Spleen (tissue), 7 donors: ENCODE data around the gene SPATA45.

Experiments used
- POLR2A ChIP-seq, 3 donors: fragments of 450-650 bp; IDR thresholded peaks; one replicate each; pipeline ENCODE4 v1.5.1; 2017; ENCODE audit warnings: antibody characterized with exemption in 3 of 3, mild to moderate bottlenecking in 1 of 3
- POLR2AphosphoS5 ChIP-seq, 3 donors: sonication (generic); formaldehyde crosslinking; IDR thresholded peaks; one replicate each; pipeline ENCODE4 v1.5.1; 2017; ENCODE audit warnings: antibody characterized with exemption in 3 of 3
- TF ChIP-seq, protein P1 (sequence below), 11 experiments: fragments of 200-600 bp in 7 of 11; fragments of 450-650 bp in 4 of 11; sonication (generic) in 4 of 11; IDR thresholded peaks in 8 of 11; conservative IDR thresholded peaks in 3 of 11; 1 replicate in 7 of 11; 2 replicates in 4 of 11; pipeline versions ENCODE4 v1.4.0 to v1.8.0; 2016 to 2021; ENCODE audit warnings: antibody characterized with exemption in 11 of 11, inconsistent platforms in 4 of 11, mild to moderate bottlenecking in 1 of 11
- donor health status: DM: no; HTN: no; CAD: no; lungs with moderate emphysema.
- donor health status: DM: no; HTN: no; CAD: no.
- donor health status: DM: no; HTN: no; CAD: no.

DNA sequence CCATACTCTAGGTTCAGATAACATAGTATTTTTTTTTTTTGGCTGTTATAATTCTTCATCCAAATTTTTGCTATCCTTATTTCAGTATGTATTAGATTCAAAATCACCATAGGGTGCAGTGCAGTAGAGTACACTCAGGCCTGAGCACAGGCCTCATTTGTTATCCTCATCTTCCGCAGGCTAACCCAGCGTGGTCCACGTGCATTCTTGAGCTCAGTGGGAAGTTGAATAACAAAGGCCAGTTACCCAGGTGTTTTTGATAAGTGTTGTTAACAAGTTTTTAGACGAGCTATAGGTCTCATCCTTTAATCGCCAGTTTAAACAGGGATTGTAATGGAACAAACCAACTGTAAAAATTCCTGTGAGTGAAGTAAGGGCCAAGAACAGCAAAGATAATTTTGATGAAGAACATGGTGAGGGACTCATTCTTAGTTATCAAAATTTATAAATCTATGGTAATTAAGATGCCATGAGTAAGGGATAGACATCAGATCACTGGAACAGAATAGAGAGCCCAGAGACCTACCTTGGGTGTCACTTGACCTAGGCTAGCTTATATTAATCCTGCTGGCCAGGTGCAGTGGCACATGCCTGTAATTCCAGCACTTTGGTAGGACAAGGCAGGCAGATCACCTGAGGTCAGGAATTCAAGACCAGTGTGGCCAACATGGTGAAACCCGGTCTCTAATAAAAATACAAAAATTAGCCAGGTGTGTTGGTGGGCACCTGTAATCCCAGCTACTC, 32.7 kb upstream of the SPATA45 start:
- TF ChIP-seq, protein P1, sequence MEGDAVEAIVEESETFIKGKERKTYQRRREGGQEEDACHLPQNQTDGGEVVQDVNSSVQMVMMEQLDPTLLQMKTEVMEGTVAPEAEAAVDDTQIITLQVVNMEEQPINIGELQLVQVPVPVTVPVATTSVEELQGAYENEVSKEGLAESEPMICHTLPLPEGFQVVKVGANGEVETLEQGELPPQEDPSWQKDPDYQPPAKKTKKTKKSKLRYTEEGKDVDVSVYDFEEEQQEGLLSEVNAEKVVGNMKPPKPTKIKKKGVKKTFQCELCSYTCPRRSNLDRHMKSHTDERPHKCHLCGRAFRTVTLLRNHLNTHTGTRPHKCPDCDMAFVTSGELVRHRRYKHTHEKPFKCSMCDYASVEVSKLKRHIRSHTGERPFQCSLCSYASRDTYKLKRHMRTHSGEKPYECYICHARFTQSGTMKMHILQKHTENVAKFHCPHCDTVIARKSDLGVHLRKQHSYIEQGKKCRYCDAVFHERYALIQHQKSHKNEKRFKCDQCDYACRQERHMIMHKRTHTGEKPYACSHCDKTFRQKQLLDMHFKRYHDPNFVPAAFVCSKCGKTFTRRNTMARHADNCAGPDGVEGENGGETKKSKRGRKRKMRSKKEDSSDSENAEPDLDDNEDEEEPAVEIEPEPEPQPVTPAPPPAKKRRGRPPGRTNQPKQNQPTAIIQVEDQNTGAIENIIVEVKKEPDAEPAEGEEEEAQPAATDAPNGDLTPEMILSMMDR (IDR thresholded peaks at IDR 0.05 in 8 of 11, conservative IDR thresholded peaks at IDR 0.05 in 3 of 11), result no peak
- no peak for TF ChIP-seq POLR2AphosphoS5 (IDR thresholded peaks at IDR 0.05)
- TF ChIP-seq POLR2A (IDR thresholded peaks at IDR 0.05), result no peak
